ENCODE measurements around the gene MYO15A.

MYO15A gene

GRCh38 chr17:18087610-18088491 is 20.7 kb upstream of the MYO15A start, which contains the start of gene DRG2:
DRG2 (plus strand) TSS chr17:18087948; CDS start chr17:18088024, 76 bp downstream.
- TF ChIP-seq GATA3 (IDR thresholded peaks at IDR 0.05; ENCODE audit: low read depth, low read length), result no peak
- TF ChIP-seq GATA2 (IDR thresholded peaks at IDR 0.05; ENCODE audit: low read depth, low read length), result no peak

GRCh38 chr17:18089613-18090012 is 18.9 kb upstream of the MYO15A start:
- no peak for TF ChIP-seq GATA2 (IDR thresholded peaks at IDR 0.05; ENCODE audit: low read depth, low read length)
- no peak for TF ChIP-seq GATA3 (IDR thresholded peaks at IDR 0.05; ENCODE audit: low read depth, low read length)

GRCh38 chr17:18093616-18094408 is 14.7 kb upstream of the MYO15A start:
- TF ChIP-seq GATA3 (IDR thresholded peaks at IDR 0.05; ENCODE audit: low read depth, low read length), result no peak
- no peak for TF ChIP-seq GATA2 (IDR thresholded peaks at IDR 0.05; ENCODE audit: low read depth, low read length)

DNA sequence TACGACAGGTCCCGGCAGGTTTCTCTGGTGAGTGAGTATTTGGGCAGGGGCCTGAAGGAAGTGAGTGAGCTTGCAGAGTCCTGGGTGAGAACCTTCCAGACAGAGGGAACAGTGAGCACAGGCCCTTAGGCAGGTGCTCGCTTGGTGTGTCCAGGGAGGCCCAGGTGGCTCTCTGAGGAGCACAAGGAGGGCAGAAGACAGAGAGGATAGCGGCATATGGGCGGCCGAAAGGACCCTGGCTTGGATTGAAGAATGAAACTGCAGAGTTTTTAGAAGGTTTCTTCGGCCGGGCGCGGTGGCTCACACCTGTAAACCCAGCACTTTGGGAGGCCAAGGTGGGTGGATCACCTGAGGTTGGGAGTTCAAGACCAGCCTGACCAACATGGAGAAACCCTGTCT is 14.1 kb upstream of the MYO15A start:
- TF ChIP-seq GATA3 (IDR thresholded peaks at IDR 0.05; ENCODE audit: low read depth, low read length) (no peak), GATA2 (IDR thresholded peaks at IDR 0.05; ENCODE audit: low read depth, low read length) (no peak)

- TF ChIP-seq GATA3 (IDR thresholded peaks at IDR 0.05; ENCODE audit: low read depth, low read length) (no peak), GATA2 (IDR thresholded peaks at IDR 0.05; ENCODE audit: low read depth, low read length) (no peak)
Observed at GRCh38 chr17:18099516-18099915, 9.0 kb upstream of the MYO15A start.

DNA sequence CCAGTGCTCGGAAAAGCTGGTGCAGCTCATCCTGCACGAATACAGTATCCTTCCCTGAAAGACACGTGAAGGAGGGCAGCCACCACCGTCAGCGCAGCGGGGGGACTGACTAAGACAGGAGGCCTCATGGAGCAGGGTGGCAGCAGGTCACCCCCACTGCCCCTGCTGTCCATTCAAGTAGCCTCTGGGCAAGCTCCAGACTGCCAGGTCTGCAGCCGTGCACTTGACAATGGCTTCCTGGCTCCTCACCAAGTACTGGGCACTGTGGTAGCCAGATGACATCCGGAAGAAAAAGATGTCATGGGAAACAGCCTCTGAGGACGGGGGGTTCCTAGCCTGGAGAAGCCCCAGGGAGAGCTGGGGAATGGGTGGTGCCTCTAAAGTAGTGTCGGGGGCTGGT is 7.9 kb upstream of the MYO15A start:
- TF ChIP-seq GATA2 (IDR thresholded peaks at IDR 0.05; ENCODE audit: low read depth, low read length), result no peak
- TF ChIP-seq GATA3 (IDR thresholded peaks at IDR 0.05; ENCODE audit: low read depth, low read length), result no peak

- TF ChIP-seq GATA2 (IDR thresholded peaks at IDR 0.05; ENCODE audit: low read depth, low read length) (no peak), GATA3 (IDR thresholded peaks at IDR 0.05; ENCODE audit: low read depth, low read length) (no peak)
Observed at GRCh38 chr17:18101828-18102227, 6.7 kb upstream of the MYO15A start.

DNA sequence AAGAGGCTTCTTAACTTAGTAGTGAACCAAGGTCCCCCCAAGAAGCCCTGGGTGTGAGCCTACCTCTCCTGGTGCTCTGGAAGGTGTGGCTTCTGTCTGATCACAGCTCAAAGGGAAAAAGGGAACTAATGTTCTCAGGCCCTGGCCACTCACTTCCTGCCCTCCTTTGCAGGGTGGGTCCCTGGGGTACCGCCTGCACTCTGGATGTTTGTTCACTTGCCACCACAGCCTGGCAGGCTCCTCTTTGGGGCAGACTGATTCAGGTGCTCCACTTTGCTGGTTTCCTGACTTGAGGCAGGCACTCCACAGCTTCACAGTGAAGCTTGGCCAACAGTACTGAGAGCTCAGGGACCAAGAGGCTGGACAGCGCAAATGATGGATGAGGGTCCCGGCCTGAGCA is 5.9 kb upstream of the MYO15A start:
- TF ChIP-seq GATA3 (IDR thresholded peaks at IDR 0.05; ENCODE audit: low read depth, low read length), result no peak
- no peak for TF ChIP-seq GATA2 (IDR thresholded peaks at IDR 0.05; ENCODE audit: low read depth, low read length)

DNA sequence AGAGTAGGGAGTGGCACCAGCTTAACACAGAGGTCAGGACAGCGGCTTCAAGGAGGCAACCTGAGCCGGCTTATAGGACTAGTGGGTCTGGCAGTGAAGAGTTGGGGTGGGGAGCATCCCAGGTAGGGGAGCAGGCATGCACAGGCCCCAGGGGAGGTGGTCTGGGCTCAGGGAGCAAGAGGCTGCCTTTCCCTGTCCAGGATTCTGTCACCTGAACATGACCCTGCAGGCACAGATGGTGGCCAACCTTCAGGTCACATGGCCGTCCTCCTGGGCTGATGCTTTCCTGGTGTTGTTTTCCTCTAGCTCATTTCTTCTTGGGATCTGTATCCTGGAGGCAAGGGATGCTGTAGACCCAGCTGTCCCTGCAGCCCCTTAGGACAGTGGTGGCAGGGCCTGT is 3.5 kb upstream of the MYO15A start:
- no peak for TF ChIP-seq GATA2 (IDR thresholded peaks at IDR 0.05; ENCODE audit: low read depth, low read length)
- no peak for TF ChIP-seq GATA3 (IDR thresholded peaks at IDR 0.05; ENCODE audit: low read depth, low read length)

- TF ChIP-seq GATA2 (IDR thresholded peaks at IDR 0.05; ENCODE audit: low read depth, low read length) (no peak), GATA3 (IDR thresholded peaks at IDR 0.05; ENCODE audit: low read depth, low read length) (no peak)
Observed at GRCh38 chr17:18105595-18105994, 3.0 kb upstream of the MYO15A start.

DNA sequence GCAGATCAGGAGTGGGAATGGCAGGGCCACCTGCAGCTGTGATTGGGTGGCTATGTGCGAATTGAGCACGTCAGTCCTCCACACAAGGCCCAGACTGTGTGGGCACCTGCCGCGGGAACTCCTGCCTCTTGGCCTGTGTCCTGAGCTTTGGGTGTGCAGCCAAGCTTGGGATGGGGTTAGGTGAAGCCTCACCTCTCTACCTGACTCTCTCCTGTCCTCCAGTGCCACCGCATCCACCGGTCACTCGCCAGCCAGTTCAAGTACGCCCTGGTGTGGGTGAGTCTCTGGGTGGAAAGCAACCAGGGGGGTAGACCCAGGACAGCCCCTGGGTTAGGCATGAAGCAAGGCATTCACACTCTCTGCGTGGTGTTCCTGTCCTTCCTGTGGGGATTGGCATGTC is 2.3 kb upstream of the MYO15A start:
- no peak for TF ChIP-seq GATA2 (IDR thresholded peaks at IDR 0.05; ENCODE audit: low read depth, low read length)
- TF ChIP-seq GATA3 (IDR thresholded peaks at IDR 0.05; ENCODE audit: low read depth, low read length), result no peak

DNA sequence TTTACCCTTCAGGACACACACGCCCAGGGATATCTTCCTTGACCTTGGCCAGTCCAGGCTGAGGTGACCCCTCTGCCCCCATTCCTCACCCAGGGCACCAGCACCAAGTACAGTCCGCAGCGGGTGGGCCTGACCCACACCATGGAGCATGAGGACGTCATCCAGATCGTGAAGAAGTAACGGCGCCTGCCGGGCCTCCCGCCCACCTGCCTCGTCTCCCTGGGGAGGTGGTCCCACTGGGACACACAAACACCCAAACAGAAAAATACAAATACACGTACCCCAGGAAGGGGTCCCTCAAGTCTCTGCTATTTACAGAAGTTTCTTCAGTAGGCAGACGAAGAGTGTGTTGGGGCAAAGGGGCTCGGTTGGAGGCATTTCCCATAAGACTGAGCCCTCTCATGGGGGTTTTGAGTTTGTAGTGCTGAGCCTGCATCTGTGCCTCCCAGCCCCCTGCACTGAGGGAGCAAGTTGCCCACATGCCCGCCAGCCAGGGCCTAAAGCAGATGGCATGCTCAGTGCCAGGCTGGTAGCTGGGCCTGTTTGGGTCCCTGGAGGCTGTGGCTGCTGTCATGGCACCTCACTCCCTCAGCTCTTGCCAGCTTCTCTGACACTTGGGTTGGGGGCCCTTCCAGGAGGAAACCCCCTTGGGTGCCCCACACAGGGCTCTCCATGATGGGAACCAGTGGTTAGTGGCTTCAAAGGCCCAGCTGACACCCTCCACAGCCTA is 1.3 kb upstream of the MYO15A start:
- no peak for TF ChIP-seq GATA3 (IDR thresholded peaks at IDR 0.05; ENCODE audit: low read depth, low read length)
- TF ChIP-seq GATA2 (IDR thresholded peaks at IDR 0.05; ENCODE audit: low read depth, low read length), result no peak

GRCh38 chr17:18107971-18108370 is 585 bp upstream of the MYO15A start:
- no peak for TF ChIP-seq GATA2 (IDR thresholded peaks at IDR 0.05; ENCODE audit: low read depth, low read length)
- no peak for TF ChIP-seq GATA3 (IDR thresholded peaks at IDR 0.05; ENCODE audit: low read depth, low read length)

DNA sequence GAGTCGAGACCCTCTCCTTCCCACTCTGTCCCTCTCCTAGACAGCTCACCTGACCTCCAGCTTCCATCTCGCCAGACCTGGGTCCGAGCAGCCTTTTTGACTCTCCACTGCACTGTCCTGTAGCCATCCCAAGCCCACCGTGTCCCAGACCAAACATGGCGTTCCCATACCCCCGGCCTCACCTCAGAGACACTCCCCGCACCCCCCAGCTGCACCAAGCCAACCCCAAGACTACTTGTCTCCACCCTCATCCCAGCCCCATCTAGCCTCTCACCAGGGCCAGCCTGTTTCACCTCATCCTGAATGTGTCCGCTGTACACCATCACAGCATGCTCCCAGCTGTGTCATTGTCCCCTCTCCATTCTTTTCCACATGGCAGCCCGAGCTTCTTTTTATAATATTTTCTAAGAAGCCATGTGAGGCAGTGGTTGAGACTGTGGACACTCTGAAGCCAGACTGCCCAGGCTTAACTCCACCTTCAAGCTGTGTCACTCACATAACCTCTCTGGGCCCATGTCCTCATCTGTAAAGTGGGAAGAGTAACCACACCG is 1.5 kb downstream of the MYO15A start:
- TF ChIP-seq GATA2 (IDR thresholded peaks at IDR 0.05; ENCODE audit: low read depth, low read length), result no peak
- TF ChIP-seq GATA3 (IDR thresholded peaks at IDR 0.05; ENCODE audit: low read depth, low read length), result no peak

All from SH-SY5Y (cell line).